HG03066 (cell line): Measurements from ENCODE around the gene SLC17A9.

Experiments used
- ATAC-seq: cut with Tn5 transposase; IDR thresholded peaks from one replicate; pipeline ENCODE4 v1.9.1; 2021; ENCODE audit warnings: low read depth; ENCODE audit not compliant: unreplicated experiment

The SLC17A9 gene

GRCh38 chr20:62937268-62938104 is 15.0 kb upstream of the SLC17A9 start:
- peak; percentile 75 for ATAC-seq

DNA sequence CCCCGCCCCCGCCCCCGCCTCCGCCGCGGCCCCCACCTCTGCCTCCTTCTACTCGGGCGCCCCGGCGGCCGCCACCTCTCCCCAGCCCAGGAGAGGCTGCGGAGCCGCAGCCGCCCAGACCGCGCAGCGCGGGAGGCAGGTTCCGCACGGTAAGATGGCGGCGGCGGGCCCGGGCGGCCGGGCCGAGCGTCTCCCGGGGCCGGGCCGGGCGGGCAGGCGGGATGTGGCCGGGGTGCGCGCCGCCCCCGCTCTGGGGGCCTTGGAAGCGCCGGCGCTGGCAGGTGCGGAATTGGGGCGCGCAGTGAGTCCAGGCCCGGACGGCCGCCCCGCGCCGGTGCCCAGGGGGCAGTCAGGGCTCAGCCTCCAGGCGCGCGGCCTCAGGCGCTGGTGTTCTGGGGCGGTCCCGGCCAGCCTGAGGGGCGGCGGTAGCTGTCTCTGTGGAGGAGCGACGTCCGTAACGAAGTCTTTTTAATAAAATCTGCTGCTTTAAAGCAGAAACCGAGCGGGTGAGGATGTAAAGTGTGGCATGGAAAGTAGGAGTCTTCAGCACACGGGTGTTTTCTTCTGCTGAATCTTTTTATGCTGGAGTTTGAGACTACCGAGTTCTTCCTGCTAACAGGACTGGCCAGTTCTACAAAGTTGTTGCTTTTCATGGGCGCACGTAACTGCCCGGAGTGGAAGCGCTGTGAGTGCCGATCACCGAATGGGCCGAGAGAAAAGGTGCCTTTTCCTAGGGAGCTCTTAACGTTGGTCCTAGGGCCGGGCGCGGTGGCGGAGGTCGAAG is 14.2 kb upstream of the SLC17A9 start, which contains the start of gene GID8:
Gene GID8 (plus strand): TSS at position 43 of the 784 bp plus-strand sequence. CDS start 3,356 bp downstream, outside the sequence.
- peak; percentile 32 for ATAC-seq

DNA sequence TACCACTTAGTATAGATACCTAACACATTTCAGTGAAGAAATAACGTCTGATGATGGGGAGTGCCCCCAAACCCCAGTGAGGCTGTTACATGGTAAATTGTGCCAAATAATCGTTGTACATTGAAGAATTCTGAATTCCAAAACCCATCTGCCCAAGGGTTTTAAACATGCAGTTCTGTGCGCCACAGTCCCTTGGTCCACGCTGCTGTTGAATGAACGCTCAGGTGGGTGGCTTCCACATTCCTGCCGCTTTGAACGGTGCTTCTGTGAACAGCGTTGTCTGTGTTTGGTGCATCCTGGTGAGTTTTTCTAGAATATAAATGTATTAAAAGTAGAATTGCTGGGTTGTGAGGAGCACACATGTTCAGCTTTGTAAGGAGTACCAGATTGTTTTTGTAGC is 11.6 kb upstream of the SLC17A9 start:
- no peak for ATAC-seq

DNA sequence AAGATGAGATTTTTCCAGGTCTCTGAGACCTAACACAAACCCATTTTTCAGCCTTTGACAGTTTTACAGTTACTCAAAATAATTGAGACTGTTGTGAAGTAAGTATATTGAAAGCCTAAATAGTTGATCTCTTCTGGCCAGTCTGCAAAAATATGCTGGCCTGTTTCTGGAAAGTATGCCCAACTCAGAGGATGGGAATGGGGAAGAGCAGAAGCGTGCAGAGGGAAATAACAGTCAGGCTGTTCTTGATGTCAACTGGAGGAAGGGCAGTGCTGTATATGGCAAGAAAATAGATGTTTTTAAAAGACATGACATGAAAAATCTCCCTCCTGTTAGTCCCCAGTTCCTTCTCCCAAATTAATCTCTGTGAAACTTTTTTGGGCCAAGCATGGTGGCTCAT is 10.7 kb upstream of the SLC17A9 start:
- ATAC-seq: no peak

DNA sequence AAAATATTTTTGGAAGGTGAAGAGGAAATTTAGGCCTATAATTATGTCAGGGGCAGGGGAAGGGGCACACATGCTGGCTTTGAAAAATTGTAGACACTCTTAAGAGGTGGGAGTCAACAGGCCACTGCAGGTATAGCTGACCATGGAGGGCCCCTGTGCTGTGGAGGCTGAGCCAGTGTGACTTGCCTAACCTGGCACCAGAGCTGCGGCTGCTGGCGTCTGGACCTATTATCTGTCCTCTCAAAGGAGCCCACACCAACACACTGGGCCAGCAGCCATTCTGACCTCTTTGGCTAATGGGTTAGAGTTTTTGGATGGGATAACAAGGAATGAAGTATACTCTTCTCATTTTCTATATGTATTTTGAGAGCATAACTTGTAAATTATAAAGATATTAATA is 10.1 kb upstream of the SLC17A9 start:
- ATAC-seq: no peak

GRCh38 chr20:62943396-62943795 is 9.1 kb upstream of the SLC17A9 start:
- ATAC-seq: no peak

GRCh38 chr20:62944184-62944583 is 8.3 kb upstream of the SLC17A9 start:
- no peak for ATAC-seq

DNA sequence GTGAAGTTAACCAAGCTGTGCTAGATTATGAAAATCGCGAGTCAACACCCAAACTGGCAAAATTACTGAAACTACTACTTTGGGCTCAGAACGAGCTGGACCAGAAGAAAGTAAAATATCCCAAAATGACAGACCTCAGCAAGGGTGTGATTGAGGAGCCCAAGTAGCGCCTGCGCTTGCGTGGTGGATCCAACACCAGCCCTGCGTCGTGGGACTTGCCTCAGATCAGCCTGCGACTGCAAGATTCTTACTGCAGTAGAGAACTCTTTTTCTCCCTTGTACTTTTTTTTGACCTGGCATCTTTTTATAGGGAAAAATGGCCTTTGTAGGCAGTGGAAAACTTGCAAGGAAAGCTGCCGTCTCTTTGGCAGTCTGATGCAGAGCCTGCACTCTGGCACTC is 7.8 kb upstream of the SLC17A9 start:
- ATAC-seq: no peak

GRCh38 chr20:62945771-62946339 is 6.7 kb upstream of the SLC17A9 start:
- ATAC-seq: no peak

GRCh38 chr20:62946918-62947317 is 5.6 kb upstream of the SLC17A9 start:
- no peak for ATAC-seq

GRCh38 chr20:62947532-62948300 is 4.8 kb upstream of the SLC17A9 start:
- ATAC-seq: no peak

GRCh38 chr20:62949153-62949821 is 3.2 kb upstream of the SLC17A9 start:
- ATAC-seq: no peak

DNA sequence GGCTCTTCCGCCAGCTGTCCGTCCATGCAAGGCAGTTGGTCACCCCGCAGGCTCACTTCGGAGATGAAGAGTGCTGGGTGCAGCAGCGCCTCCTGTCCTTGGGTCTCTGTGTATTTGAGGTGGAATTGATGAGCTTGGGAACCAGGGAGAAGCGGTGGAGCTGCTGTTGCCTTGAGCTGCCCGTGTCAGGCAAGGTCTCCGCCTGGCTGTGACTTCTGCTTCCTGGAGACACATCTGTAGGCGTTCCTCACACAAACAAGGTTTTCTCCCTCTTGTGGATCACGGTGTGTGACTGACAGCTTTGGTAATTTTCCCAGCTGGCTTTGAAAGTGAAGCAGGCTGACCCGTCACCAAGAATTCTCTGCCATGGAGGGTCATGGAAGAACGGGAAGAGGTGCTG is 2.5 kb upstream of the SLC17A9 start:
- no peak for ATAC-seq

DNA sequence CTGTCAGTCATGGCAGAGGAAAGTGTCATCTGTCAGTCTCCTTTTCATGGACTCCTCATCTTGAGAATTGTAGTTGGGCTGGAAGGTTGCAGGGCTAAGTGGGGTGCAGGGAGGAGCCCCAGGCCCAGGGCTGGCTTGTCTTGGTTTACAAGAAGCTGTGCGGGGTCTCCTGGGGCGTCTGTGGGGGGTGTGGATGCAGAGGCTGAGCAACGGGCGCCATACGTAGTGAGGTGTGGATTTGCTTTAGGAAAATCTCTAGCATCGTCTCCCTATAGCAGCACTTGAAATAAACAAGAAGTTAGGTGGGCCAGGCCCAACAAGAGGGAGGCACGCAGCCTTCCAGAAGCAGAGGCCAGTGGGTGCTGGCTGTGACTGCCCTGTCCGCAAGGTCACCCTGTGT is 1.8 kb upstream of the SLC17A9 start:
- ATAC-seq: no peak

GRCh38 chr20:62951143-62951895 is 1.2 kb upstream of the SLC17A9 start:
- no peak for ATAC-seq

DNA sequence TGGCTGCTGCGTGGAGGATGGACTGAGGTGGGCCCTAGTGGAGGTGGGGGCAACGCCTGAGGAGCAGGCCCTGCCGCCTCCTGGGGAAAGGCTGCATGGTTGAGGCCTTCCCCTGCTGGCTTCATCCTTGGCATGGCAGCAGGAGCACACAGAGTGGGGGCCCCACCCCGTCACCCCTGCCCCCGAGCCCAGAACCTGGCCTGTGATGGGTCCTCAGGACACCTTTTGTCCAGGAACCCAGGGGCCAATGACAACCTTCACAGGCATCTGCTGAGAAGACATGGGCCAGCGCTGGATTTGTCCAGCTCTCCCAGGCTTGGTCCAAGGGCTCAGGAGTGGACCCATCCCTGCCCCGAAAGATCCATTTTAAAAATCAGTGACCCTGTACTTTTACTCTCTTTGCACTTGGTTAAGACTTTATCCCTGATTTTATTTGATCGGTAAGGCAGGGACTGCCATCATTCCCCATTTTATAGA is 575 bp upstream of the SLC17A9 start:
- ATAC-seq: no peak

DNA sequence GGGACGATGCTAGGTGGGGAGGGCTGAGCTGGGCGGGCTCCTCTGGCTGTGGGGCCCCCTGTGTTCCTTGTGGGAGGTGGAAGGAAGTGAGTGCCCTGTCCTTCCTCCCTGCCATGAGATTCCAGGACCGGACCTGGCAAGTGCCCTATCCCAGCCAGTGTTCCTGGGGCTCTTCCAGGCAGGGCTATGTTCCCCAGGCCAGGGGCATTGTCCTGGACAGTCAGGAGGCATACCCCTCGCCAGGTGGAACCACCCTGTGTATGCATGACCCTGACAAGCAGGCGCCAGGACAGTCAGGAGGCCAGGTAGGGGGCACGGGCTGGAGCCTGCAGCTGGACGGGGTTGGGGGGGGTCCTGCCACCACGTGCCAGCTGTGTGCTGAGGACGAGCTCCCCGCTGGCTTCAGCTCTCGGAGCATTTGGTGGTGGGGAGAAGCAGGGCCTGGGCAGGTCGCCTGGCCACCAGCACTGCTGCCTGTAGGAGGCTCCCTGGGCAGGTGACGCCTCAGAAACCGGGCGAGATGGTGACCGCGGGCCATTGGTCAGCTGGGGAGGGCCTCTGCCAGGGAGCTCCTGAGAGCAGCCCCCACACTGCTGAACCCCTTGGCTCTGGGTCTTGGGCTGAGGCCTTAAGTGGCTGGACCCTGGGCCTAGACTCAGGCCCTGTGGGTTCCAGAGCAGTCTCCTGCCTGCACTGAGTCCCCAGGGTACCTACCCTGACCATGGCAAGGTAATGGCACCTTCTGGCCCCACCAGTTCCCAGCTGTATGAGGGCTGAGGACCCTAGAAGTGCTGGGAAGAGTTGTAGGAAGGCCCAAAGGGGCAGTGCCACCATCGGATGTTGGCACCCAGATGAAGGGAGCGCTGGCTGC is 694 bp downstream of the SLC17A9 start:
- ATAC-seq: no peak
